OCI-LY1 (cell line): ENCODE measurements around the gene LRRC73.
A peak's percentile ranks its signal among the peaks of the same experiment; 100 is the strongest.

Source experiments
- H2AFZ ChIP-seq: fragments of 200-600 bp; sonication (generic), shearing (Covaris generic); 2 replicates; pipeline ENCODE4 v1.6.0; 2014; ENCODE audit warnings: antibody characterized with exemption, mild to moderate bottlenecking, low read length
- H3F3A ChIP-seq: fragments of 200-600 bp; sonication (generic), shearing (Covaris generic); 2 replicates; pipeline ENCODE4 v1.6.0; 2014; ENCODE audit warnings: mild to moderate bottlenecking, antibody characterized with exemption, low read length, moderate library complexity; ENCODE audit not compliant: insufficient read depth
- H3K27ac ChIP-seq: fragments of 200-600 bp; sonication (generic); 2 replicates; pipeline ENCODE4 v1.5.1; 2014; ENCODE audit warnings: low read length, mixed run types, mild to moderate bottlenecking, low read depth; ENCODE audit not compliant: poor library complexity, severe bottlenecking
- H3K27me3 ChIP-seq: fragments of 200-600 bp; sonication (generic); 2 replicates; pipeline ENCODE4 v1.6.0; 2014; ENCODE audit warnings: antibody characterized with exemption, mild to moderate bottlenecking, low read length, moderate library complexity; ENCODE audit not compliant: insufficient read depth
- H3K36me3 ChIP-seq: fragments of 200-600 bp; sonication (generic); 2 replicates; pipeline ENCODE4 v1.6.1; 2014; ENCODE audit warnings: mild to moderate bottlenecking, antibody characterized with exemption, low read length, moderate library complexity, mixed read lengths; ENCODE audit not compliant: insufficient read depth
- H3K4me1 ChIP-seq: fragments of 200-600 bp; sonication (generic); 2 replicates; pipeline ENCODE4 v1.5.1; 2014; ENCODE audit warnings: mild to moderate bottlenecking, low read length, moderate library complexity; ENCODE audit not compliant: insufficient read depth, severe bottlenecking
- H3K4me2 ChIP-seq: fragments of 200-600 bp; sonication (generic), shearing (Covaris generic); 2 replicates; pipeline ENCODE4 v1.6.1; 2014; ENCODE audit warnings: low read length
- H3K4me3 ChIP-seq: fragments of 200-600 bp; sonication (generic); 2 replicates; pipeline ENCODE4 v1.5.1; 2014; ENCODE audit warnings: low read length, low read depth, mild to moderate bottlenecking, mixed read lengths; ENCODE audit not compliant: poor library complexity, severe bottlenecking
- H3K79me2 ChIP-seq: fragments of 200-600 bp; shearing (Covaris generic); 2 replicates; pipeline ENCODE4 v1.6.1; 2016; ENCODE audit warnings: mixed run types, low read length, mixed read lengths; ENCODE audit not compliant: insufficient read depth
- H3K9ac ChIP-seq: fragments of 200-600 bp; sonication (generic), shearing (Covaris generic); 2 replicates; pipeline ENCODE4 v1.6.1; 2014; ENCODE audit warnings: mild to moderate bottlenecking, low read length, mixed read lengths
- H3K9me2 ChIP-seq: fragments of 200-600 bp; sonication (generic), shearing (Covaris generic); 2 replicates; pipeline ENCODE4 v1.6.1; 2014; ENCODE audit warnings: low read depth, mild to moderate bottlenecking, low read length, mixed read lengths
- H3K9me3 ChIP-seq: fragments of 200-600 bp; shearing (Covaris generic); 2 replicates; pipeline ENCODE4 v1.6.1; 2014; ENCODE audit warnings: low read length, mixed read lengths
- H4K20me1 ChIP-seq: fragments of 200-600 bp; sonication (generic), shearing (Covaris generic); 2 replicates; pipeline ENCODE4 v1.6.0; 2016; ENCODE audit warnings: mild to moderate bottlenecking, low read length; ENCODE audit not compliant: insufficient read depth
- CTCF ChIP-seq: fragments of 200-600 bp; sonication (generic), shearing (Covaris generic); IDR thresholded peaks from 2 replicates; pipeline ENCODE4 v1.5.1; 2017; ENCODE audit warnings: mild to moderate bottlenecking, antibody characterized with exemption, low read length, moderate library complexity, mixed read lengths
- EZH2 ChIP-seq: fragments of 200-600 bp; sonication (generic), shearing (Covaris generic); IDR thresholded peaks from 2 replicates; pipeline ENCODE4 v1.8.0; 2017; ENCODE audit warnings: borderline replicate concordance, mixed run types, mild to moderate bottlenecking, antibody characterized with exemption, low read length, moderate library complexity, mixed read lengths

Gene LRRC73

GRCh38 chr6:43517505-43518357 lies 7.6 kb upstream of the LRRC73 start:
- peak overlapping the region; percentile 98 for H3K9ac ChIP-seq
- no peaks in the 10 kb centered on the region for H3K9me3 ChIP-seq
- H3K4me2 ChIP-seq: peak overlapping the region; percentile 95
- H3K36me3 ChIP-seq: peaks cover 66% of the 10 kb centered on the region
- no peaks in the 10 kb centered on the region for H3K9me2 ChIP-seq
- no peak overlapping the region for H2AFZ ChIP-seq
- no peaks in the 10 kb centered on the region for H3K27me3 ChIP-seq
- H3F3A ChIP-seq: no peaks in the 10 kb centered on the region
- peak overlapping the region; percentile 96 for H3K4me3 ChIP-seq
- H3K27ac ChIP-seq: peak overlapping the region; percentile 46
- peaks cover 26% of the 10 kb centered on the region for H3K4me1 ChIP-seq
- H3K79me2 ChIP-seq: peaks cover 30% of the 10 kb centered on the region
- TF ChIP-seq CTCF (no peak), EZH2 (no peak)
- H4K20me1 ChIP-seq: no peaks in the 10 kb centered on the region

GRCh38 chr6:43516697-43517504 lies 6.8 kb upstream of the LRRC73 start, which contains the start of the genes POLR1C and YIPF3:
POLR1C (plus strand) TSS chr6:43517089; CDS start chr6:43517110, 21 bp downstream.
YIPF3 (minus strand) TSS chr6:43516926; CDS start chr6:43516807, 119 bp downstream.
- Histone ChIP-seq H3K79me2 (peaks cover 30% of the 10 kb centered on the region), H3K27me3 (no peaks in the 10 kb centered on the region), H3K4me2 (peak within 1 kb of the TSS; percentile 95), H3K9me3 (no peaks in the 10 kb centered on the region), H3K9me2 (no peaks in the 10 kb centered on the region), H3F3A (no peaks in the 10 kb centered on the region), H3K36me3 (peaks cover 66% of the 10 kb centered on the region), H3K4me1 (peaks cover 26% of the 10 kb centered on the region), H4K20me1 (no peaks in the 10 kb centered on the region), H3K4me3 (peak within 1 kb of the TSS; percentile 96), H3K9ac (peak within 1 kb of the TSS; percentile 98), H2AFZ (no peak within 1 kb of the TSS), H3K27ac (peak within 1 kb of the TSS; percentile 46)
- TF ChIP-seq EZH2: no peak
- no peak for TF ChIP-seq CTCF

GRCh38 chr6:43516367-43516696 lies 6.2 kb upstream of the LRRC73 start:
- Histone ChIP-seq H3K4me3 (peak overlapping the region; percentile 96), H2AFZ (no peak overlapping the region), H3K27me3 (no peaks in the 10 kb centered on the region), H3K36me3 (peaks cover 66% of the 10 kb centered on the region), H3F3A (no peaks in the 10 kb centered on the region), H3K79me2 (peaks cover 30% of the 10 kb centered on the region), H4K20me1 (no peaks in the 10 kb centered on the region), H3K9ac (peak overlapping the region; percentile 98), H3K9me3 (no peaks in the 10 kb centered on the region), H3K27ac (peak overlapping the region; percentile 24), H3K4me1 (peaks cover 26% of the 10 kb centered on the region), H3K4me2 (peak overlapping the region; percentile 93), H3K9me2 (no peaks in the 10 kb centered on the region)
- TF ChIP-seq CTCF (no peak), EZH2 (no peak)
